NK-92 treated with Interleukin-12 subunit alpha and Interleukin-12 subunit beta, amount 100 ng/mL, for 24 hours (cell line): ENCODE results near the gene RAPGEF6.
"Not testable (repeated sequence)": the region's sequence is repeated elsewhere in the genome, so short reads cannot be mapped to it uniquely, and the experiment has no call there.

Source experiments
- DNase-seq: peaks from one replicate; lab custom pipeline; 2025; lab: John Stamatoyannopoulos, UW

RAPGEF6 gene

GRCh38 chr5:131423056-131423455, 212.0 kb downstream of the RAPGEF6 start:
- no peak for DNase-seq

- no peak for DNase-seq
Observed at GRCh38 chr5:131419877-131420276, 215.2 kb downstream of the RAPGEF6 start.

- no peak for DNase-seq
Observed at GRCh38 chr5:131418846-131419245, 216.2 kb downstream of the RAPGEF6 start.

GRCh38 chr5:131417240-131417869, 217.7 kb downstream of the RAPGEF6 start:
- peak; percentile 35 for DNase-seq

GRCh38 chr5:131416729-131417128, 218.3 kb downstream of the RAPGEF6 start:
- no peak for DNase-seq

GRCh38 chr5:131413605-131414559, 221.1 kb downstream of the RAPGEF6 start:
- no peak for DNase-seq

GRCh38 chr5:131406975-131407638, 227.9 kb downstream of the RAPGEF6 start:
- no peak for DNase-seq

- no peak for DNase-seq
Observed at GRCh38 chr5:131406076-131406475, 229.0 kb downstream of the RAPGEF6 start.

GRCh38 chr5:131405674-131406073, 229.4 kb downstream of the RAPGEF6 start:
- no peak for DNase-seq

- no peak for DNase-seq
Observed at GRCh38 chr5:131400585-131400984, 234.4 kb downstream of the RAPGEF6 start.

- not testable (repeated sequence) for DNase-seq
Observed at GRCh38 chr5:131399007-131399406, 236.0 kb downstream of the RAPGEF6 start.

- no peak for DNase-seq
Observed at GRCh38 chr5:131396630-131397273, 238.3 kb downstream of the RAPGEF6 start.

- DNase-seq, result no peak
Observed at GRCh38 chr5:131396015-131396414, 239.0 kb downstream of the RAPGEF6 start.

GRCh38 chr5:131394128-131394527, 240.9 kb downstream of the RAPGEF6 start:
- no peak for DNase-seq

- no peak for DNase-seq
Observed at GRCh38 chr5:131393498-131393968, 241.5 kb downstream of the RAPGEF6 start.

- no peak for DNase-seq
Observed at GRCh38 chr5:131392466-131393095, 242.4 kb downstream of the RAPGEF6 start.

GRCh38 chr5:131389869-131390265, 245.2 kb downstream of the RAPGEF6 start:
- DNase-seq, result no peak

- no peak for DNase-seq
Observed at GRCh38 chr5:131389096-131389868, 245.7 kb downstream of the RAPGEF6 start.

GRCh38 chr5:131387255-131387654, 247.8 kb downstream of the RAPGEF6 start:
- DNase-seq, result no peak

- no peak for DNase-seq
Observed at GRCh38 chr5:131386779-131387178, 248.2 kb downstream of the RAPGEF6 start.

- DNase-seq, result no peak
Observed at GRCh38 chr5:131386124-131386523, 248.9 kb downstream of the RAPGEF6 start.
